Germinal center (tissue), 1 donor: ENCODE data around the gene GTF2A1L.
"Not testable (repeated sequence)": the region's sequence is repeated elsewhere in the genome, so short reads cannot be mapped to it uniquely, and the experiment has no call there.

ENCODE experiments used
- DNase-seq: peaks from one replicate; pipeline ENCODE4 v3.0.0; 2012; ENCODE audit warnings: mixed read lengths, low spot score

The GTF2A1L gene

GRCh38 chr2:48607307-48608014 is 10.2 kb upstream of the GTF2A1L start:
- DNase-seq = no peak

GRCh38 chr2:48613211-48613610 is 4.4 kb upstream of the GTF2A1L start:
- no peak for DNase-seq

- not testable (repeated sequence) for DNase-seq
Observed at GRCh38 chr2:48614581-48614980, 3.1 kb upstream of the GTF2A1L start.

GRCh38 chr2:48619526-48619925 is 1.9 kb downstream of the GTF2A1L start:
- DNase-seq = no peak

GRCh38 chr2:48620604-48621003 is 2.9 kb downstream of the GTF2A1L start:
- no peak for DNase-seq

GRCh38 chr2:48622691-48623090 is 5.0 kb downstream of the GTF2A1L start:
- not testable (repeated sequence) for DNase-seq

- DNase-seq = no peak
Observed at GRCh38 chr2:48624696-48625095, 7.0 kb downstream of the GTF2A1L start.

- no peak for DNase-seq
Observed at GRCh38 chr2:48626047-48626446, 8.4 kb downstream of the GTF2A1L start.

GRCh38 chr2:48633143-48633542 is 15.5 kb downstream of the GTF2A1L start:
- no peak for DNase-seq

GRCh38 chr2:48635786-48636185 is 18.1 kb downstream of the GTF2A1L start:
- DNase-seq = no peak

GRCh38 chr2:48638261-48638660 is 20.6 kb downstream of the GTF2A1L start:
- no peak for DNase-seq

- no peak for DNase-seq
Observed at GRCh38 chr2:48651158-48651790, 33.6 kb downstream of the GTF2A1L start.

GRCh38 chr2:48668992-48669391 is 51.3 kb downstream of the GTF2A1L start:
- no peak for DNase-seq

- DNase-seq = no peak
Observed at GRCh38 chr2:48673581-48673980, 55.9 kb downstream of the GTF2A1L start.

- DNase-seq = no peak
Observed at GRCh38 chr2:48674933-48675332, 57.3 kb downstream of the GTF2A1L start.

- DNase-seq = no peak
Observed at GRCh38 chr2:48677450-48677849, 59.8 kb downstream of the GTF2A1L start.

- DNase-seq = no peak
Observed at GRCh38 chr2:48685126-48685525, 67.5 kb downstream of the GTF2A1L start.

- no peak for DNase-seq
Observed at GRCh38 chr2:48691935-48692691, 74.5 kb downstream of the GTF2A1L start.

- DNase-seq = no peak
Observed at GRCh38 chr2:48693066-48693465, 75.4 kb downstream of the GTF2A1L start.

- no peak for DNase-seq
Observed at GRCh38 chr2:48693645-48694044, 76.0 kb downstream of the GTF2A1L start.

- no peak for DNase-seq
Observed at GRCh38 chr2:48694149-48694548, 76.5 kb downstream of the GTF2A1L start.

- no peak for DNase-seq
Observed at GRCh38 chr2:48695991-48696390, 78.3 kb downstream of the GTF2A1L start.

- DNase-seq = no peak
Observed at GRCh38 chr2:48696881-48697280, 79.2 kb downstream of the GTF2A1L start.
